Esophagus muscularis mucosa (tissue), 4 donors: ENCODE data around the gene ZNF146.

Experiments
- EP300 ChIP-seq: sonication (generic); formaldehyde crosslinking; IDR thresholded peaks from one replicate; pipeline ENCODE4 v1.6.1; 2017; ENCODE audit warnings: antibody characterized with exemption
- POLR2AphosphoS5 ChIP-seq, 2 donors: sonication (generic); formaldehyde crosslinking; IDR thresholded peaks; one replicate each; pipeline ENCODE4 v1.6.1; 2017; ENCODE audit warnings: antibody characterized with exemption in 2 of 2
- TF ChIP-seq, protein P1 (sequence below), 3 experiments: fragments of 200-600 bp in 2 of 3; fragments of 450-650 bp in 1 of 3; sonication (generic) in 2 of 3; IDR thresholded peaks; one replicate each; pipeline ENCODE4 v1.5.1; 2017 to 2019; ENCODE audit warnings: antibody characterized with exemption in 3 of 3, mild to moderate bottlenecking in 2 of 3, moderate library complexity in 1 of 3

DNA sequence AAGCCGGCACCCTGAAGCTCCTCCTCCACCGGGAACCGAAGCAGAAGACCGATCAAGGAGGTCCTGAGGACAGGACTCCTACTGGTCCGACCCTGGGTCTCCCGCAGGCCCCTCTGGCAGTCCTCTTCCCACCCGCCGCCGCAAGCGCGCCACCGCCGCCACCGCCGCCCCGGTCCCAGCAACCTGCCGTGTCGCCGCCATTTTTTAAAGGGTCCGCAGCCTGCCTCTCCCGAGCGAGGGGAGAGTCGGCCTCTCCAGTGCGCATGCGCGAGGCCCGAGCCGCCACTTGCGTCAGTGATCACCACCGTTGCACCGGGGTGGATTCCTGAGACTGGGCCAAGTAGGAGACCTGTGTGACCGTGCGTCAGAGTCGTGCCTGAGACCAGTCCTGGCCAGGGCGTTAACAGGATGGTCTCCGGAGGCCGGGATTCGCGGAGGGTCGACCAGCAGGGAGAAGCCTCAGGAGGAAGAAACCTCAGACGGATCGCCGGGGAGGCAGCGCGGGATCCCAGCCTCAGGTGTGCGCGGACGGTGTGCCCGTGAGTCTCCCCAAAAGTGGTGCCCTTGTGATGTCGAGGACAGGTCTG, 51.6 kb downstream of the ZNF146 start:
- no peak for TF ChIP-seq EP300
- TF ChIP-seq, protein P1, sequence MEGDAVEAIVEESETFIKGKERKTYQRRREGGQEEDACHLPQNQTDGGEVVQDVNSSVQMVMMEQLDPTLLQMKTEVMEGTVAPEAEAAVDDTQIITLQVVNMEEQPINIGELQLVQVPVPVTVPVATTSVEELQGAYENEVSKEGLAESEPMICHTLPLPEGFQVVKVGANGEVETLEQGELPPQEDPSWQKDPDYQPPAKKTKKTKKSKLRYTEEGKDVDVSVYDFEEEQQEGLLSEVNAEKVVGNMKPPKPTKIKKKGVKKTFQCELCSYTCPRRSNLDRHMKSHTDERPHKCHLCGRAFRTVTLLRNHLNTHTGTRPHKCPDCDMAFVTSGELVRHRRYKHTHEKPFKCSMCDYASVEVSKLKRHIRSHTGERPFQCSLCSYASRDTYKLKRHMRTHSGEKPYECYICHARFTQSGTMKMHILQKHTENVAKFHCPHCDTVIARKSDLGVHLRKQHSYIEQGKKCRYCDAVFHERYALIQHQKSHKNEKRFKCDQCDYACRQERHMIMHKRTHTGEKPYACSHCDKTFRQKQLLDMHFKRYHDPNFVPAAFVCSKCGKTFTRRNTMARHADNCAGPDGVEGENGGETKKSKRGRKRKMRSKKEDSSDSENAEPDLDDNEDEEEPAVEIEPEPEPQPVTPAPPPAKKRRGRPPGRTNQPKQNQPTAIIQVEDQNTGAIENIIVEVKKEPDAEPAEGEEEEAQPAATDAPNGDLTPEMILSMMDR (IDR thresholded peaks at IDR 0.05) = no peak
- no peak for TF ChIP-seq POLR2AphosphoS5 (IDR thresholded peaks at IDR 0.05)
